ENCODE results near the gene TERB1.

The TERB1 gene

DNA sequence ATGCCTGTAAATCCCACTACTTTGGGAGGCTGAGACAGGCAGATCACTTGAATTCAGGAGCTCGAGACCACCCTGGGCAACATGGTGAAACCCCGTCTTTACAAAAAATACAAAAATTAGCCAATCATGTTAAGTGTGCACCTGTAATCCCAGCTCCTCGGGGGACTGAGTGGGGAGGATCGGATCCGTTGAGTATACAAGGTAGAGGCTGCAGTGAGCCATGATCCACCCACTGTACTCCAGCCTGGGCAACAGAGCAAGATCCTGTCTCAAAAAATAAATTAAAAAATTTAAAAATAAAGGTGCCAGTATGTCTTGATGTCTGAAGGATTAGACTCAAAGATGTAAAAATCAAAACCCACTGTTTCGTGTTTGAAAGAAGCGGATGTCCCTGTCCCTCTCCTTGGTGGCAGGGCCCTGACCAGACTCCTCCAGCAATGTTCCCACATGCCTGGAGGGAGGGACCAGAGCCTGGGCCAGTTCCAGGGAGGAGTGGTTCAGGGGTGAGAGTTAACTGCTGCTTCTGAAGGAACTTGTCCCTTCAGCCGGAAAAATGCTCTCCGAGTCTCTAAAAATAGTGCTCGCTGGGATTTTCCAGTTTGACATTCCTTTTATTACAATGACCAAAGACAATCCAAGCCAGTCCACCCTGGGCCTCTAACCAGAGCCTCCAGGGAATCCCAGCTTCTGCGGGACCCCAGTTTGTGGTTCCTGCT is 95.4 kb downstream of the TERB1 start:
- DNase-seq (ENCODE audit: low spot score): no peak

All from SK-N-DZ (cell line).